Measurements from ENCODE around the gene KLHL12. TPM values are rescaled to one million over a fixed set of nuclear protein-coding genes. Genes with fewer than 3 reads are reported as not detected.
A peak's percentile ranks its signal among the peaks of the same experiment; 100 is the strongest.

The KLHL12 gene
- 24.4 and 33.8 TPM in 2 replicates for total RNA-seq (ENCODE audit: low replicate concordance)
- long read RNA-seq, transcript KLHL12-203 (12 exons, 3,359 nt), result major isoform, 78 of 107 reads
- long read RNA-seq, partial matches to known transcripts, result 17 of 107 reads
- long read RNA-seq, other reads (novel, unspliced or antisense), result 12 of 107 reads

GRCh38 chr1:202926581-202927491 lies at the start of gene KLHL12:
Gene KLHL12, minus strand, starts transcription at chr1:202927234. Its CDS starts 2,072 bp downstream, at chr1:202925162.
- Mint-ChIP-seq H3K9me3 (no peaks in the 10 kb centered on the region), H3K27ac (peak within 1 kb of the TSS; percentile 95), H3K4me1 (ENCODE audit: unreplicated experiment) (peaks cover 9% of the 10 kb centered on the region), H3K36me3 (no peaks in the 10 kb centered on the region), H3K4me3 (peak within 1 kb of the TSS; percentile 93), H3K27me3 (no peaks in the 10 kb centered on the region)
- DNase-seq (ENCODE audit: extremely low spot score, unreplicated experiment), result peak; percentile 99
- peak; percentile 76 for TF ChIP-seq CTCF (conservative IDR thresholded peaks at IDR 0.05)

GRCh38 chr1:202976633-202977032 lies 49.6 kb upstream of the KLHL12 start:
- H3K27me3 Mint-ChIP-seq, result peaks cover 66% of the 10 kb centered on the region
- H3K4me1 Mint-ChIP-seq (ENCODE audit: unreplicated experiment), result no peaks in the 10 kb centered on the region
- no peak overlapping the region for H3K4me3 Mint-ChIP-seq
- no peak for DNase-seq (ENCODE audit: extremely low spot score, unreplicated experiment)
- H3K27ac Mint-ChIP-seq, result no peak overlapping the region
- no peaks in the 10 kb centered on the region for H3K36me3 Mint-ChIP-seq
- H3K9me3 Mint-ChIP-seq, result no peaks in the 10 kb centered on the region
- TF ChIP-seq CTCF (conservative IDR thresholded peaks at IDR 0.05), result no peak

DNA sequence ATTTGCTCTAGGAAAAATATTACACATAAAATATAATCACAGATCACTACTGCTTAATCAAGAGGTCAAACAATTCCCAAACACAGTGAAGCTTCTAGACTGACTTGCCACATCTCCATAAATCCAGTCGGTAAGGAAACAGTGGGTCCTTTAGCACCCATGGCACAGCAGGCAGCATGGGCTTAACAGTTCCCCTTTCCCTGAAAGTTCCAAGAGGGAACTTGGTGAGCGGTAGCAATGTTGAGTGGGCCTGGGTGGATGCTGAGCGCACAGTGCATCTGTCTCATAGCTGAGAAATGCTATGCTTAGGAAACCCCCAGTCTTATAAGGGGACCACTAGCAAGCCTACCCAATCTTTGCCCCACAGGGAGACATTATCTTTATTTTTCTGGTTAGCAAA lies 47.8 kb upstream of the KLHL12 start:
- Mint-ChIP-seq H3K27ac (no peak overlapping the region), H3K4me3 (no peak overlapping the region), H3K4me1 (ENCODE audit: unreplicated experiment) (no peaks in the 10 kb centered on the region), H3K36me3 (no peaks in the 10 kb centered on the region), H3K9me3 (no peaks in the 10 kb centered on the region), H3K27me3 (peaks cover 63% of the 10 kb centered on the region)
- no peak for TF ChIP-seq CTCF (conservative IDR thresholded peaks at IDR 0.05)
- DNase-seq (ENCODE audit: extremely low spot score, unreplicated experiment), result no peak

GRCh38 chr1:202972046-202972445 lies 45.0 kb upstream of the KLHL12 start:
- H3K27ac Mint-ChIP-seq, result no peak overlapping the region
- no peak overlapping the region for H3K4me3 Mint-ChIP-seq
- peaks cover 43% of the 10 kb centered on the region for H3K27me3 Mint-ChIP-seq
- peaks cover 10% of the 10 kb centered on the region for H3K4me1 Mint-ChIP-seq (ENCODE audit: unreplicated experiment)
- no peak for DNase-seq (ENCODE audit: extremely low spot score, unreplicated experiment)
- TF ChIP-seq CTCF (conservative IDR thresholded peaks at IDR 0.05), result no peak
- no peaks in the 10 kb centered on the region for H3K36me3 Mint-ChIP-seq
- H3K9me3 Mint-ChIP-seq, result no peaks in the 10 kb centered on the region

GRCh38 chr1:202968895-202969295 lies 41.9 kb upstream of the KLHL12 start:
- DNase-seq (ENCODE audit: extremely low spot score, unreplicated experiment), result no peak
- peaks cover 18% of the 10 kb centered on the region for H3K4me1 Mint-ChIP-seq (ENCODE audit: unreplicated experiment)

More at GRCh38 chr1:202968895-202969295, 41.9 kb upstream of the KLHL12 start:
- Mint-ChIP-seq H3K27ac (peak overlapping the region; percentile 32), H3K4me3 (peak overlapping the region; percentile 77), H3K27me3 (peaks cover 23% of the 10 kb centered on the region), H3K9me3 (no peaks in the 10 kb centered on the region), H3K36me3 (no peaks in the 10 kb centered on the region)
- peak; percentile 75 for TF ChIP-seq CTCF (conservative IDR thresholded peaks at IDR 0.05)
